ENCODE measurements around the gene ICAM2.

Gene ICAM2

GRCh38 chr17:64042700-64043485 is 22.5 kb upstream of the ICAM2 start:
- no peak for DNase-seq

GRCh38 chr17:64041912-64042311 is 21.5 kb upstream of the ICAM2 start:
- no peak for DNase-seq

- DNase-seq, result no peak
These were observed 19.8 kb upstream of the ICAM2 start for GRCh38 chr17:64040206-64040605.

GRCh38 chr17:64039106-64039400 is 18.6 kb upstream of the ICAM2 start:
- DNase-seq, result no peak

- DNase-seq, result no peak
These were observed 18.1 kb upstream of the ICAM2 start for GRCh38 chr17:64038331-64039105.

- no peak for DNase-seq
These were observed 17.4 kb upstream of the ICAM2 start for GRCh38 chr17:64037802-64038201.

GRCh38 chr17:64037180-64037579 is 16.7 kb upstream of the ICAM2 start:
- DNase-seq, result no peak

GRCh38 chr17:64036198-64036922 is 15.9 kb upstream of the ICAM2 start:
- no peak for DNase-seq

GRCh38 chr17:64032081-64032480 is 11.6 kb upstream of the ICAM2 start:
- DNase-seq, result no peak

GRCh38 chr17:64028874-64029464 is 8.5 kb upstream of the ICAM2 start:
- DNase-seq, result peak; percentile 78 to 81

- peak; percentile 96 for DNase-seq
These were observed 5.4 kb upstream of the ICAM2 start for GRCh38 chr17:64025732-64026294.

- DNase-seq, result peak; percentile 64 to 89
These were observed 4.6 kb upstream of the ICAM2 start for GRCh38 chr17:64024781-64025731.

GRCh38 chr17:64024215-64024654 is 3.8 kb upstream of the ICAM2 start:
- no peak for DNase-seq

GRCh38 chr17:64022611-64023063 is 2.2 kb upstream of the ICAM2 start:
- no peak for DNase-seq

GRCh38 chr17:64019551-64019961 is 877 bp downstream of the ICAM2 start:
- peak in 1 of 2 donors; percentile 36 for DNase-seq

- peak in 1 of 2 donors; percentile 58 for DNase-seq
These were observed 3.0 kb downstream of the ICAM2 start for GRCh38 chr17:64017381-64017980.

GRCh38 chr17:64016974-64017373 is 3.5 kb downstream of the ICAM2 start:
- DNase-seq, result no peak

GRCh38 chr17:64016231-64016784 is 4.1 kb downstream of the ICAM2 start:
- peak in 1 of 2 donors; percentile 52 for DNase-seq

GRCh38 chr17:64015447-64015846 is 5.0 kb downstream of the ICAM2 start:
- no peak for DNase-seq

GRCh38 chr17:64009571-64010402 is 10.6 kb downstream of the ICAM2 start:
- DNase-seq, result no peak

All from CD4-positive, alpha-beta T cell treated with Interleukin-4 for 1 hour (primary cell).